Measurements from ENCODE around the gene TP53I13.

GRCh38 chr17:29560316-29560715 is 8.2 kb upstream of the TP53I13 start:
- TF ChIP-seq CTCF (IDR thresholded peaks at IDR 0.05) = no peak
- TF ChIP-seq POLR2AphosphoS5 (IDR thresholded peaks at IDR 0.05; ENCODE audit: low read depth, low read length) = no peak
- no peak for TF ChIP-seq REST (IDR thresholded peaks at IDR 0.05; ENCODE audit: insufficient read depth in 1 of 2, low read depth in 2 of 2, low read length in 1 of 2)

All from Panc1 (cell line).